K562 (cell line): ENCODE data around the gene DERL3. TPM values are rescaled to one million over a fixed set of nuclear protein-coding genes. Genes with fewer than 3 reads are reported as not detected.

Experiments
- BMI1 ChIP-seq: fragments of 150-350 bp; IDR thresholded peaks from 2 replicates; pipeline ENCODE4 v1.6.1; 2014; ENCODE audit warnings: low read length
- CBX3 ChIP-seq, 2 experiments: IDR thresholded peaks; 1 replicate in 1 of 2; 2 replicates in 1 of 2; pipeline ENCODE4 v1.6.1; 2012; ENCODE audit warnings: inconsistent platforms in 2 of 2, low read length in 2 of 2, borderline replicate concordance in 1 of 2, control low read depth in 1 of 2
- CREM ChIP-seq: IDR thresholded peaks from 2 replicates; pipeline ENCODE4 v1.6.1; 2014; ENCODE audit warnings: antibody characterized with exemption, low read depth
- CTCF ChIP-seq, 3 experiments: IDR thresholded peaks in 2 of 3; conservative IDR thresholded peaks in 1 of 3; 2 replicates each; pipeline ENCODE4 v1.5.1; 2011 to 2012; ENCODE audit warnings: low read length in 3 of 3, mild to moderate bottlenecking in 3 of 3, control low read depth in 2 of 3, improper control_type of control experiment in 1 of 3, inconsistent platforms in 1 of 3, low read depth in 1 of 3, mixed read lengths in 1 of 3, moderate library complexity in 1 of 3; ENCODE audit not compliant: insufficient read depth in 2 of 3
- DMBX1 ChIP-seq: fragments of 250-450 bp; sonication (Bioruptor Pico); IDR thresholded peaks from 2 replicates; pipeline ENCODE4 v1.8.0; 2022; ENCODE audit warnings: inconsistent platforms, mild to moderate bottlenecking, moderate library complexity, borderline replicate concordance
- ESRRA ChIP-seq: fragments of 450-650 bp; IDR thresholded peaks from 2 replicates; pipeline ENCODE4 v1.6.1; 2014; ENCODE audit warnings: low read depth, mild to moderate bottlenecking, moderate library complexity, borderline replicate concordance
- FOS ChIP-seq: IDR thresholded peaks from 3 replicates; pipeline ENCODE4 v1.6.1; 2011; ENCODE audit not compliant: insufficient read length; ENCODE audit errors: extremely low read depth
- HNRNPL ChIP-seq: fragments of 200-400 bp; formaldehyde crosslinking; IDR thresholded peaks from 2 replicates; pipeline ENCODE4 v1.6.1; 2017; ENCODE audit warnings: low read depth, mild to moderate bottlenecking, low read length
- KLF13 ChIP-seq: fragments of 450-650 bp; IDR thresholded peaks from 2 replicates; pipeline ENCODE4 v1.6.1; 2016; ENCODE audit warnings: missing genetic modification characterization, low read depth, mild to moderate bottlenecking, missing compliant biosample characterization, moderate library complexity, borderline replicate concordance
- NFE2 ChIP-seq: IDR thresholded peaks from 2 replicates; pipeline ENCODE4 v1.6.1; 2014; ENCODE audit warnings: antibody characterized with exemption, low read depth
- NRF1 ChIP-seq, 2 experiments: fragments of 450-650 bp; IDR thresholded peaks in 1 of 2; conservative IDR thresholded peaks in 1 of 2; 2 replicates each; pipeline ENCODE4 v1.6.1; 2014; ENCODE audit warnings: mild to moderate bottlenecking in 2 of 2
- PTTG1 ChIP-seq: fragments of 450-650 bp; IDR thresholded peaks from 2 replicates; pipeline ENCODE4 v1.6.1; 2016; ENCODE audit warnings: low read depth, mild to moderate bottlenecking, missing genetic modification characterization, missing compliant biosample characterization
- RB1 ChIP-seq: fragments of 450-650 bp; IDR thresholded peaks from 2 replicates; pipeline ENCODE4 v1.6.1; 2017; ENCODE audit warnings: low read depth, mild to moderate bottlenecking
- RNF2 ChIP-seq: sonication (generic); IDR thresholded peaks from 2 replicates; pipeline ENCODE4 v1.6.1; 2016
- SP1 ChIP-seq: sonication (generic); formaldehyde crosslinking; IDR thresholded peaks from 2 replicates; pipeline ENCODE4 v1.8.1; 2022; ENCODE audit warnings: mild to moderate bottlenecking, missing genetic modification reagents
- SRSF1 ChIP-seq: fragments of 200-400 bp; formaldehyde crosslinking; IDR thresholded peaks from 2 replicates; pipeline ENCODE4 v1.6.1; 2017; ENCODE audit warnings: mild to moderate bottlenecking, low read depth, low read length, moderate library complexity
- TOE1 ChIP-seq, 2 experiments: fragments of 450-650 bp in 1 of 2; sonication (generic) in 1 of 2; formaldehyde crosslinking in 1 of 2; IDR thresholded peaks; 2 replicates each; pipeline versions ENCODE4 v1.7.1 to v1.8.0; 2016 to 2022; ENCODE audit warnings: borderline replicate concordance in 2 of 2, mild to moderate bottlenecking in 2 of 2, antibody characterized with exemption in 1 of 2, inconsistent platforms in 1 of 2, low read depth in 1 of 2, missing genetic modification reagents in 1 of 2, moderate library complexity in 1 of 2
- ZFP91 ChIP-seq: sonication (generic); formaldehyde crosslinking; IDR thresholded peaks from 2 replicates; pipeline ENCODE4 v1.8.0; 2022; ENCODE audit warnings: mild to moderate bottlenecking, missing genetic modification reagents
- ZNF239 ChIP-seq: fragments of 250-450 bp; sonication (Bioruptor Pico); IDR thresholded peaks from 2 replicates; pipeline ENCODE4 v1.4.0; 2020; ENCODE audit warnings: mild to moderate bottlenecking
- ZNF511 ChIP-seq: sonication (generic); formaldehyde crosslinking; IDR thresholded peaks from 2 replicates; pipeline ENCODE4 v1.8.0; 2022; ENCODE audit warnings: mild to moderate bottlenecking, missing genetic modification reagents
- ZNF740 ChIP-seq, 3 experiments: fragments of 200-800 bp in 1 of 3; sonication (Bioruptor generic) in 1 of 3; sonication (generic) in 1 of 3; formaldehyde crosslinking in 1 of 3; IDR thresholded peaks; 2 replicates each; pipeline versions ENCODE4 v1.6.1 to v1.8.0; 2016 to 2022; ENCODE audit warnings: mild to moderate bottlenecking in 2 of 3, missing compliant biosample characterization in 2 of 3, missing genetic modification characterization in 2 of 3, missing genetic modification reagents in 1 of 3
- polyA plus RNA-seq, 8 experiments: library from polyadenylated mRNA; depleted of rRNA in 4 of 8; stranded (reverse) in 5 of 8; unstranded in 3 of 8; fragments of >200 nt; fragmentation: Nextera tagmentation in 2 of 8; fragmentation: Illumina TruSeq in 1 of 8; extraction: Ambion mirVana in 2 of 8; extraction: Trizol in 1 of 8; gene quantifications; 2 replicates each; pipeline versions ENCODE4 v1.2.1 to v1.2.3, GENCODE V29; 2011 to 2014; ENCODE audit warnings: inconsistent platforms in 1 of 8, missing spikeins in 1 of 8
- total RNA-seq, 7 experiments: library from RNA; depleted of rRNA in 6 of 7; stranded (reverse); fragments of >200 nt in 6 of 7; fragmentation: Illumina TruSeq in 2 of 7; extraction: Trizol in 2 of 7; gene quantifications; 2 replicates each; pipeline versions ENCODE4 v1.2.1 to v1.2.3, GENCODE V29; 2011 to 2021; ENCODE audit warnings: low replicate concordance in 1 of 7

The DERL3 gene
- total and polyA plus RNA-seq, 9 of the 15 experiments (the other 6 are each of a cell fraction or from before 2014, with no cell fraction given), result 1.3 to 12.4 (median 4.8) TPM

- TF ChIP-seq DMBX1 (CRISPR knock-in tag) (no peak), ZNF740 (CRISPR knock-in tag; IDR thresholded peaks at IDR 0.05) (no peak), ZNF740 (tag; IDR thresholded peaks at IDR 0.05) (no peak), ZNF239 (no peak), ESRRA (peak; percentile 68; the same call in 1 of the 2 replicates), CTCF (IDR thresholded peaks at IDR 0.05 in 2 of 3, conservative IDR thresholded peaks at IDR 0.05 in 1 of 3; ENCODE audit: insufficient read depth in 2 of 3, low read depth in 1 of 3, low read length in 3 of 3) (no peak), SP1 (CRISPR knock-in tag) (peak; percentile 97), SRSF1 (no peak), CBX3 (IDR thresholded peaks at IDR 0.05; ENCODE audit: borderline replicate concordance in 1 of 2, low read length in 2 of 2) (0 out of 3 replicates have a peak, but pooled peaks of 1 of the 2 experiments have one; percentile 47), TOE1 (IDR thresholded peaks at IDR 0.05; ENCODE audit: borderline replicate concordance) (no peak), TOE1 (CRISPR knock-in tag; IDR thresholded peaks at IDR 0.05; ENCODE audit: borderline replicate concordance, low read depth) (no peak), RB1 (peak; percentile 83; the same call in 1 of the 2 replicates), ZFP91 (CRISPR knock-in tag) (0 out of 2 replicates have a peak, but pooled peaks have one; percentile 28), NFE2 (no peak), BMI1 (peak; percentile 72), NRF1 (conservative IDR thresholded peaks at IDR 0.05 in 1 of 2, IDR thresholded peaks at IDR 0.05 in 1 of 2) (peak; percentile 89 to 91), CREM (peak; percentile 85), PTTG1 (tag) (no peak), KLF13 (peak; percentile 10; the same call in 1 of the 2 replicates), ZNF511 (CRISPR knock-in tag) (peak; percentile 86), HNRNPL (no peak), FOS (peak; percentile 87), RNF2 (peak; percentile 43; the same call in 1 of the 2 replicates)
Measured at GRCh38 chr22:23838681-23839468, at the start of gene DERL3 (continued).
